ENCODE results near the gene JAKMIP2.

DNA sequence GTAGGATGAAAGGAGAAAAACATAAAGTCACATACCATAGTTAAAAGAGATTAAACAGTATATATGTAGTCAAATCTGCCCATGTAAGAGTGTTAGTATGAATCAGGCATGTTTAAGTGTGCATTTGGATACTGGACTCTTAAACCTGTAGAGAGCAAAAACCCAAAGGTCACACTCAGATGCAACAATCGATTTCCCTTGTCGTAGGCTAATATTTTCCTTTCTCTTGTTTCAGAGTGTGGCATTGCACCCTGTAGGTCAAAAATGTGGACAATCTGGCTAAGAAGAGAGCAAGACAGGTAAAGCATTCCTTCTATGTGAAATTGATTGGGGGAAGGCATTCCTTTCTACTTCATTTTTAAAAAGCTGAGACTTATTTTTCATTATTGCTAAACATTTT, 8.9 kb downstream of the JAKMIP2 start:
- TF ChIP-seq, protein P1, sequence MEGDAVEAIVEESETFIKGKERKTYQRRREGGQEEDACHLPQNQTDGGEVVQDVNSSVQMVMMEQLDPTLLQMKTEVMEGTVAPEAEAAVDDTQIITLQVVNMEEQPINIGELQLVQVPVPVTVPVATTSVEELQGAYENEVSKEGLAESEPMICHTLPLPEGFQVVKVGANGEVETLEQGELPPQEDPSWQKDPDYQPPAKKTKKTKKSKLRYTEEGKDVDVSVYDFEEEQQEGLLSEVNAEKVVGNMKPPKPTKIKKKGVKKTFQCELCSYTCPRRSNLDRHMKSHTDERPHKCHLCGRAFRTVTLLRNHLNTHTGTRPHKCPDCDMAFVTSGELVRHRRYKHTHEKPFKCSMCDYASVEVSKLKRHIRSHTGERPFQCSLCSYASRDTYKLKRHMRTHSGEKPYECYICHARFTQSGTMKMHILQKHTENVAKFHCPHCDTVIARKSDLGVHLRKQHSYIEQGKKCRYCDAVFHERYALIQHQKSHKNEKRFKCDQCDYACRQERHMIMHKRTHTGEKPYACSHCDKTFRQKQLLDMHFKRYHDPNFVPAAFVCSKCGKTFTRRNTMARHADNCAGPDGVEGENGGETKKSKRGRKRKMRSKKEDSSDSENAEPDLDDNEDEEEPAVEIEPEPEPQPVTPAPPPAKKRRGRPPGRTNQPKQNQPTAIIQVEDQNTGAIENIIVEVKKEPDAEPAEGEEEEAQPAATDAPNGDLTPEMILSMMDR (conservative IDR thresholded peaks at IDR 0.05; ENCODE audit: low read length), result no peak
- no peak for TF ChIP-seq EZH2phosphoT487 (IDR thresholded peaks at IDR 0.05; ENCODE audit: borderline replicate concordance)
